HT1080 (cell line): ENCODE measurements around the gene DUSP9. TPM values are rescaled to one million over a fixed set of nuclear protein-coding genes. Genes with fewer than 3 reads are reported as not detected.

ENCODE experiments used
- small RNA-seq: library from RNA; depleted of rRNA; stranded (forward); fragments of <200 nt; gene quantifications from one replicate; pipeline ENCODE3, GENCODE V24; 2014
- total RNA-seq: library from RNA; depleted of rRNA; stranded (reverse); fragments of >200 nt; shearing (Covaris generic); gene quantifications from 2 replicates; pipeline ENCODE4 v1.2.3, GENCODE V29; 2014; rRNA removed

The DUSP9 gene
- total RNA-seq, 1 experiment from 2014 or later, result not detected

Small RNAs within 50 kb of the gene (small RNA-seq; reads per million reads assigned to genes)
- gene RN7SL687P, result not detected

Other genes starting within 250 kb of the DUSP9 start
- gene PNMA6E, start 245.9 kb upstream of the DUSP9 start, total RNA-seq, result 0.03 TPM in 1 of 2 replicates, not detected in the other
- gene ZFP92, start 235.7 kb upstream of the DUSP9 start, total RNA-seq, result 0.08 and 0.10 TPM in 2 replicates
- 0.84 and 1.8 TPM in 2 replicates for gene TREX2, start 201.1 kb upstream of the DUSP9 start, total RNA-seq
- 34.7 and 37.3 TPM in 2 replicates for gene HAUS7, start 176.6 kb upstream of the DUSP9 start, total RNA-seq
- 0.10 and 0.45 TPM in 2 replicates for gene BGN, start 152.2 kb upstream of the DUSP9 start, total RNA-seq
- gene ATP2B3, start 129.6 kb upstream of the DUSP9 start, total RNA-seq, result 0.03 TPM in 1 of 2 replicates, not detected in the other
- 74.4 and 82.3 TPM in 2 replicates for gene CCNQ, start 48.1 kb upstream of the DUSP9 start, total RNA-seq
- gene PNCK, start 26.6 kb downstream of the DUSP9 start, total RNA-seq, result not detected in 2 replicates
- gene SLC6A8, start 40.7 kb downstream of the DUSP9 start, total RNA-seq, result 33.2 and 61.3 TPM in 2 replicates
- 197 and 234 TPM in 2 replicates for gene BCAP31, start 77.2 kb downstream of the DUSP9 start, total RNA-seq
- 1.5 and 1.9 TPM in 2 replicates for gene ABCD1, start 77.7 kb downstream of the DUSP9 start, total RNA-seq
- gene PLXNB3, start 117.0 kb downstream of the DUSP9 start, total RNA-seq, result 2.3 and 4.5 TPM in 2 replicates
- gene SRPK3, start 133.8 kb downstream of the DUSP9 start, total RNA-seq, result 0.03 TPM in 1 of 2 replicates, not detected in the other
- 57.1 and 65.2 TPM in 2 replicates for gene IDH3G, start 147.2 kb downstream of the DUSP9 start, total RNA-seq
- 76.9 and 89.2 TPM in 2 replicates for gene SSR4, start 147.5 kb downstream of the DUSP9 start, total RNA-seq
- 0.13 and 0.16 TPM in 2 replicates for gene PDZD4, start 183.3 kb downstream of the DUSP9 start, total RNA-seq
- gene L1CAM, start 239.0 kb downstream of the DUSP9 start, total RNA-seq, result 2.0 and 3.0 TPM in 2 replicates